Upper lobe of left lung (tissue), 4 donors: ENCODE results near the gene CEP85L.

Experiments used
- CTCF ChIP-seq, 6 experiments: fragments of 450-650 bp in 4 of 6; fragments of 200-600 bp in 2 of 6; sonication (generic) in 2 of 6; IDR thresholded peaks; one replicate each; pipeline ENCODE4 v1.5.1; 2016 to 2019; ENCODE audit warnings: antibody characterized with exemption in 6 of 6
- EP300 ChIP-seq, 4 donors: sonication (generic); formaldehyde crosslinking; IDR thresholded peaks; one replicate each; pipeline ENCODE4 v1.5.1; 2017; ENCODE audit warnings: antibody characterized with exemption in 4 of 4, control low read depth in 2 of 4
- POLR2A ChIP-seq, 4 donors: fragments of 450-650 bp; IDR thresholded peaks; one replicate each; pipeline ENCODE4 v1.5.1; 2016 to 2017; ENCODE audit warnings: antibody characterized with exemption in 4 of 4, mild to moderate bottlenecking in 2 of 4

DNA sequence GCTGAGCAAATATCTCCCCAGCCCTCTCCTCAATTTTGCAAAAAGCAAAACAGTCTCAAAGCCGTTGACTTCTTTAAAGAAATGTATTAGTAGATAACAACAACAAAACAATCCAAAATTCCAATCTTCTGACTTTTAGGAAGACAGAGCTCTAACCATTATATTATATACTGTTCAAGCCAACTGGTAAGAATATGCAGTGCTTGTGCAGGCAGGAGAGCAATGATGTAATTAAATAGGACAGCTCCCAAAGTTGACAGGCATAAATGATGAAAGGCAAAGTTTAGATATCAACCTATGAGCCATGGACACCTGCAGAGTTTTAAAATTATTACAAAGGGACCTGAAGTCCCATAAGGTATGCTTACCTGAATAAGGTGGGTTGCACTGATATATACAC is 16.6 kb upstream of the CEP85L start:
- no peak for TF ChIP-seq CTCF (IDR thresholded peaks at IDR 0.05)
- TF ChIP-seq POLR2A (IDR thresholded peaks at IDR 0.05): no peak
- no peak for TF ChIP-seq EP300 (IDR thresholded peaks at IDR 0.05)
